ENCODE results near the gene SRL. TPM values are rescaled to one million over a fixed set of nuclear protein-coding genes. Genes with fewer than 3 reads are reported as not detected.

SRL gene
- total RNA-seq, 2 donors from 2014 or later: 2.6 to 5.3 TPM

GRCh38 chr16:4270091-4270490, 28.2 kb upstream of the SRL start:
- Histone ChIP-seq H3K36me3 (no peaks in the 10 kb centered on the region), H3K27ac (no peak overlapping the region), H3K27me3 (replicated peaks; ENCODE audit: insufficient read depth) (no peaks in the 10 kb centered on the region), H3K4me1 (replicated peaks) (peaks cover 3% of the 10 kb centered on the region), H3K9me3 (no peaks in the 10 kb centered on the region), H3K4me3 (no peak overlapping the region)
- 71% methylated on average over 5 of the region's 5 CpGs for WGBS
- intact Hi-C loops (cut with DNase I): loop anchor here (5.0 kb wide), 1 partner anchor 47 kb away; the partner anchor contains the start of gene GLIS2
- no peak for DNase-seq (ENCODE audit: low spot score)
- TF ChIP-seq POLR2AphosphoS5 (IDR thresholded peaks at IDR 0.05): no peak
- no peak for TF ChIP-seq CTCF (IDR thresholded peaks at IDR 0.05)
- no peak for TF ChIP-seq POLR2A (IDR thresholded peaks at IDR 0.05)

- no peak for TF ChIP-seq CTCF (IDR thresholded peaks at IDR 0.05)
- no peak for TF ChIP-seq POLR2A (IDR thresholded peaks at IDR 0.05)
- TF ChIP-seq POLR2AphosphoS5 (IDR thresholded peaks at IDR 0.05): no peak
- Histone ChIP-seq H3K27me3 (replicated peaks; ENCODE audit: insufficient read depth) (no peaks in the 10 kb centered on the region), H3K9me3 (no peaks in the 10 kb centered on the region), H3K27ac (no peak overlapping the region), H3K36me3 (peaks cover 0 to 7% of the 10 kb centered on the region in 2 donors), H3K4me3 (no peak overlapping the region), H3K4me1 (replicated peaks) (peaks cover 3% of the 10 kb centered on the region)
- WGBS: 97% methylated on average over 6 of the region's 6 CpGs
- DNase-seq (ENCODE audit: low spot score): no peak
- intact Hi-C loops (cut with DNase I): no loop called here
Observed at GRCh38 chr16:4266372-4266771, 24.5 kb upstream of the SRL start.

- WGBS: 77% methylated on average over 7 of the region's 7 CpGs
- no peak for DNase-seq (ENCODE audit: low spot score)
- peaks cover 0 to 7% of the 10 kb centered on the region in 2 donors for H3K36me3 ChIP-seq
- intact Hi-C loops (cut with DNase I): no loop called here
- no peaks in the 10 kb centered on the region for H3K4me1 ChIP-seq (replicated peaks)
- no peaks in the 10 kb centered on the region for H3K27me3 ChIP-seq (replicated peaks; ENCODE audit: insufficient read depth)
- TF ChIP-seq POLR2A (IDR thresholded peaks at IDR 0.05): no peak
- no peak for TF ChIP-seq CTCF (IDR thresholded peaks at IDR 0.05)
- TF ChIP-seq POLR2AphosphoS5 (IDR thresholded peaks at IDR 0.05): no peak
- H3K27ac ChIP-seq: no peak overlapping the region
- H3K4me3 ChIP-seq: no peak overlapping the region
- no peaks in the 10 kb centered on the region for H3K9me3 ChIP-seq
Observed at GRCh38 chr16:4265676-4266075, 23.8 kb upstream of the SRL start.

- no peaks in the 10 kb centered on the region for H3K4me1 ChIP-seq (replicated peaks)
- peaks cover 0 to 7% of the 10 kb centered on the region in 2 donors for H3K36me3 ChIP-seq
- intact Hi-C loops (cut with DNase I): no loop called here
- no peak for DNase-seq (ENCODE audit: low spot score)
- H3K27ac ChIP-seq: no peak overlapping the region
- 65% methylated on average over 5 of the region's 5 CpGs for WGBS
- H3K27me3 ChIP-seq (replicated peaks; ENCODE audit: insufficient read depth): no peaks in the 10 kb centered on the region
- no peak overlapping the region for H3K4me3 ChIP-seq
- TF ChIP-seq POLR2AphosphoS5 (IDR thresholded peaks at IDR 0.05) (no peak), CTCF (IDR thresholded peaks at IDR 0.05) (no peak), POLR2A (IDR thresholded peaks at IDR 0.05) (no peak)
- H3K9me3 ChIP-seq: no peaks in the 10 kb centered on the region
Observed at GRCh38 chr16:4264546-4264945, 22.7 kb upstream of the SRL start.

Measured in prostate gland (tissue), 2 donors.